AG04449 (cell line): Measurements from ENCODE around the gene IL1RAPL1.
A peak's percentile ranks its signal among the peaks of the same experiment; 100 is the strongest.

Experiments
- CTCF ChIA-PET: fragments of 350-600 bp; formaldehyde crosslinking; extraction: SDS; loops from one replicate; lab custom pipeline; 2021; ENCODE audit warnings: antibody characterized with exemption; lab: Yijun Ruan, JAX
- POLR2A ChIA-PET: fragments of 400-600, 350-600 bp; formaldehyde crosslinking; extraction: SDS; loops from one replicate; lab custom pipeline; 2020; ENCODE audit warnings: antibody characterized with exemption, inconsistent platforms; lab: Yijun Ruan, JAX
- DNase-seq: peaks from one replicate; pipeline ENCODE4 v3.0.0-alpha.2; 2010; ENCODE audit warnings: low read depth, low spot score
- H3K4me3 ChIP-seq: 2 replicates; pipeline ENCODE4 v1.5.1; 2011; ENCODE audit warnings: low read depth, mild to moderate bottlenecking, control low read depth, low read length
- CTCF ChIP-seq: IDR thresholded peaks from one replicate; pipeline ENCODE4 v1.5.1; 2011; ENCODE audit warnings: mild to moderate bottlenecking, moderate library complexity, low read length, control low read depth, inconsistent platforms; ENCODE audit not compliant: insufficient read depth; ENCODE audit errors: missing control alignments

The IL1RAPL1 gene

GRCh38 chrX:29471829-29472228, 884.6 kb downstream of the IL1RAPL1 start:
- ChIA-PET POLR2A (no interaction called here), CTCF (no interaction called here)
- TF ChIP-seq CTCF: no peak
- DNase-seq: no peak
- no peak overlapping the region for H3K4me3 ChIP-seq

DNA sequence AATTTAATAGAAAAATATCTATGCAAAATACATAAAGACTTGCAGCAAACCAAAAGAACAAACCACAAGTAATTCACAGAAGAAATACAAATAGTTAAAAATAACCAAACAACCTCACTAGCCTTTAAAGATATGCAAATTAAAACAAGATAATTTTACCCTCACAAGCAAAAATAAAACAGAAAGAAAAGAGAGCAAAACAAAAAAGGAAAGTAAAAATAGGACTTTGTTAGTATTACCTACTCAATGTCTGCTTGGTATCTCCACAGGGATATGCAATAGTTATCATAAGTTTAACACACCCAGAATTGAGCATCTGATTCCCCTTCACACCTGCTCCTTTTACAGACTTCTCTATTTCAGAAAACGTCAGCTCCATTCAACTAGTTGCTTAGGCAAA, 890.6 kb downstream of the IL1RAPL1 start:
- no peak overlapping the region for H3K4me3 ChIP-seq
- ChIA-PET CTCF (interaction anchor here (1.0 to 1.9 kb wide), 3 partner anchors 11 to 14 kb away, joined by 3 to 7 read pairs (median 5); no protein-coding TSS in a partner anchor), POLR2A (no interaction called here)
- no peak for DNase-seq
- TF ChIP-seq CTCF: no peak

- no peak overlapping the region for H3K4me3 ChIP-seq
- ChIA-PET POLR2A (no interaction called here), CTCF (interaction anchor here (1.0 to 1.9 kb wide), 7 partner anchors 9 to 345 kb away, joined by 3 to 11 read pairs (median 3); no protein-coding TSS in a partner anchor)
- no peak for DNase-seq
- TF ChIP-seq CTCF: peak; percentile 56
Measured at GRCh38 chrX:29478336-29479069, 891.3 kb downstream of the IL1RAPL1 start.

DNA sequence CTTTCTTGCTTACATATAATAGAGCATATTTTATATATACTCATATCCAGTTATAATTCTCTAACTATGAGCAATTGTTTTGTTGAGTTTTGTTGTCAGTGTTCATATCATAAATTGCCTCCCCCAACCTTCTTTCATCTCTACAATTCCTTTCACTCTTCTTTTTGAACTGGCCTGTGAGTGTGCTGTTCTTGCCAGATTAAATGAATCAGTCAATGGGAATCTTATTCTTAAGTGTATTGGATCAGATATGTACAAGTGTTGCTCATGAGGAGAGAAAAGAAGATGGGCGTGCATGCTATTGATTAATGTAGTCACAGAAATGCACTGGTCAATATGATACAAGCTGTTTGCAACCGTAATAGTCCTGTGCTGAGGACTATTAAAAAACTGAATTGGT, 900.0 kb downstream of the IL1RAPL1 start:
- POLR2A ChIA-PET: no interaction called here
- DNase-seq: no peak
- CTCF ChIA-PET: no interaction called here

DNA sequence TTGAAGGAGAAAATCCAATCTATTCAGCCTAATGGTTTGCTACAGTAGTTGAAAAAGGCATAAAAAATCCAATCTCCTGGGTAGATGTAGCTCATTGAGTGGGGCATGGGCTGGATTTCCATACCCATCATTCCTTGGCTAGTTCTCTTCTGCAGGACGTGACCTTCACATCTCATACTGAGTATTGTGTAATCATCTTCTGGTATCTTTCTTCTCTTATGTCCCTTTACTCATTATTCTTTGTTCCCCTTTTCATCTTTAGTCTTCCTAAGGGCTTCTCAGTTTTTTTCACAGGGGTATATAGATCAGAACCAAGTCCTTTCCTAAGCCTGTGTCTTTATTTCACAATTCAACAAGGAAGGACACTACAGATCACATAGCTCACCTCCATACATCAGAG, 900.5 kb downstream of the IL1RAPL1 start:
- TF ChIP-seq CTCF: no peak
- ChIA-PET CTCF (no interaction called here), POLR2A (no interaction called here)
- no peak for DNase-seq
- no peak overlapping the region for H3K4me3 ChIP-seq

More for the DNA sequence above, 900.0 kb downstream of the IL1RAPL1 start:
- H3K4me3 ChIP-seq: no peak overlapping the region
- no peak for TF ChIP-seq CTCF

- TF ChIP-seq CTCF: no peak
- POLR2A ChIA-PET: no interaction called here
- CTCF ChIA-PET: interaction anchor here (1.1 kb wide), 1 partner anchor 10 kb away, joined by 3 read pairs; no protein-coding TSS in a partner anchor
- DNase-seq: no peak
- H3K4me3 ChIP-seq: no peak overlapping the region
Measured at GRCh38 chrX:29488919-29489318, 901.7 kb downstream of the IL1RAPL1 start.
